ENCODE measurements around the gene PGAM5.

- TF ChIP-seq EP300 (IDR thresholded peaks at IDR 0.05) = no peak
- TF ChIP-seq, protein P1, sequence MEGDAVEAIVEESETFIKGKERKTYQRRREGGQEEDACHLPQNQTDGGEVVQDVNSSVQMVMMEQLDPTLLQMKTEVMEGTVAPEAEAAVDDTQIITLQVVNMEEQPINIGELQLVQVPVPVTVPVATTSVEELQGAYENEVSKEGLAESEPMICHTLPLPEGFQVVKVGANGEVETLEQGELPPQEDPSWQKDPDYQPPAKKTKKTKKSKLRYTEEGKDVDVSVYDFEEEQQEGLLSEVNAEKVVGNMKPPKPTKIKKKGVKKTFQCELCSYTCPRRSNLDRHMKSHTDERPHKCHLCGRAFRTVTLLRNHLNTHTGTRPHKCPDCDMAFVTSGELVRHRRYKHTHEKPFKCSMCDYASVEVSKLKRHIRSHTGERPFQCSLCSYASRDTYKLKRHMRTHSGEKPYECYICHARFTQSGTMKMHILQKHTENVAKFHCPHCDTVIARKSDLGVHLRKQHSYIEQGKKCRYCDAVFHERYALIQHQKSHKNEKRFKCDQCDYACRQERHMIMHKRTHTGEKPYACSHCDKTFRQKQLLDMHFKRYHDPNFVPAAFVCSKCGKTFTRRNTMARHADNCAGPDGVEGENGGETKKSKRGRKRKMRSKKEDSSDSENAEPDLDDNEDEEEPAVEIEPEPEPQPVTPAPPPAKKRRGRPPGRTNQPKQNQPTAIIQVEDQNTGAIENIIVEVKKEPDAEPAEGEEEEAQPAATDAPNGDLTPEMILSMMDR (IDR thresholded peaks at IDR 0.05) = no peak
- no peak for TF ChIP-seq POLR2AphosphoS5 (IDR thresholded peaks at IDR 0.05)
- TF ChIP-seq POLR2A (IDR thresholded peaks at IDR 0.05) = no peak
Observed at GRCh38 chr12:132719954-132720324, 9.3 kb downstream of the PGAM5 start.
